K562 (cell line): ENCODE results near the gene IRF2BP1. TPM values are rescaled to one million over a fixed set of nuclear protein-coding genes. Genes with fewer than 3 reads are reported as not detected.

Experiments
- CEBPG ChIP-seq, 3 experiments: fragments of 200-800 bp in 1 of 3; sonication (Bioruptor generic) in 1 of 3; sonication (generic) in 1 of 3; formaldehyde crosslinking in 1 of 3; IDR thresholded peaks in 2 of 3; conservative IDR thresholded peaks in 1 of 3; 2 replicates each; pipeline versions ENCODE4 v1.6.1 to v1.8.0; 2016 to 2022; ENCODE audit warnings: missing compliant biosample characterization in 2 of 3, missing genetic modification characterization in 2 of 3, mild to moderate bottlenecking in 1 of 3, missing genetic modification reagents in 1 of 3
- EP400 ChIP-seq: fragments of 450-650 bp; IDR thresholded peaks from 2 replicates; pipeline ENCODE4 v1.6.1; 2017; ENCODE audit warnings: antibody characterized with exemption, mild to moderate bottlenecking, moderate library complexity
- KHSRP ChIP-seq: fragments of 450-650 bp; IDR thresholded peaks from 2 replicates; pipeline ENCODE4 v1.6.1; 2017
- POLR2AphosphoS2 ChIP-seq: IDR thresholded peaks from 2 replicates; pipeline ENCODE4 v1.6.1; 2012; ENCODE audit warnings: low read length, improper control_type of control experiment
- PYGO2 ChIP-seq: fragments of 450-650 bp; IDR thresholded peaks from 2 replicates; pipeline ENCODE4 v1.6.1; 2016; ENCODE audit warnings: mild to moderate bottlenecking, missing genetic modification characterization, moderate library complexity, missing compliant biosample characterization
- SNIP1 ChIP-seq: fragments of 450-650 bp; IDR thresholded peaks from 2 replicates; pipeline ENCODE4 v1.7.1; 2017; ENCODE audit warnings: low read depth, mild to moderate bottlenecking
- SRSF7 ChIP-seq: fragments of 200-400 bp; formaldehyde crosslinking; optimal IDR thresholded peaks from 2 replicates; pipeline ENCODE3; 2017; ENCODE audit warnings: mild to moderate bottlenecking, low read depth, low read length
- polyA plus RNA-seq, 8 experiments: library from polyadenylated mRNA; depleted of rRNA in 4 of 8; stranded (reverse) in 5 of 8; unstranded in 3 of 8; fragments of >200 nt; fragmentation: Nextera tagmentation in 2 of 8; fragmentation: Illumina TruSeq in 1 of 8; extraction: Ambion mirVana in 2 of 8; extraction: Trizol in 1 of 8; gene quantifications; 2 replicates each; pipeline versions ENCODE4 v1.2.1 to v1.2.3, GENCODE V29; 2011 to 2014; ENCODE audit warnings: inconsistent platforms in 1 of 8, missing spikeins in 1 of 8
- total RNA-seq, 7 experiments: library from RNA; depleted of rRNA in 6 of 7; stranded (reverse); fragments of >200 nt in 6 of 7; fragmentation: Illumina TruSeq in 2 of 7; extraction: Trizol in 2 of 7; gene quantifications; 2 replicates each; pipeline versions ENCODE4 v1.2.1 to v1.2.3, GENCODE V29; 2011 to 2021; ENCODE audit warnings: low replicate concordance in 1 of 7
- TF ChIP-seq, protein P1 (sequence below): fragments of 250-450 bp; sonication (Bioruptor Pico); IDR thresholded peaks from 2 replicates; pipeline ENCODE4 v1.4.0; 2020
- TF ChIP-seq, protein P2 (sequence below): fragments of 450-650 bp; IDR thresholded peaks from 2 replicates; pipeline ENCODE4 v1.6.1; 2018; ENCODE audit not compliant: partially characterized antibody
- TF ChIP-seq, protein P3 (sequence below): fragments of 450-650 bp; IDR thresholded peaks from 2 replicates; pipeline ENCODE4 v1.7.0; 2016; ENCODE audit warnings: borderline replicate concordance
- TF ChIP-seq, protein P4 (sequence below): fragments of 250-450 bp; sonication (Bioruptor Pico); IDR thresholded peaks from 2 replicates; pipeline ENCODE4 v1.9.0; 2021; ENCODE audit warnings: mild to moderate bottlenecking
- TF ChIP-seq, protein P5 (sequence below): fragments of 450-650 bp; IDR thresholded peaks from 2 replicates; pipeline ENCODE4 v1.6.1; 2018; ENCODE audit warnings: mild to moderate bottlenecking, low read depth; ENCODE audit not compliant: partially characterized antibody

The IRF2BP1 gene
- total and polyA plus RNA-seq, 9 of the 15 experiments (the other 6 are each of a cell fraction or from before 2014, with no cell fraction given), result 0.61 to 35.9 (median 3.5) TPM

DNA sequence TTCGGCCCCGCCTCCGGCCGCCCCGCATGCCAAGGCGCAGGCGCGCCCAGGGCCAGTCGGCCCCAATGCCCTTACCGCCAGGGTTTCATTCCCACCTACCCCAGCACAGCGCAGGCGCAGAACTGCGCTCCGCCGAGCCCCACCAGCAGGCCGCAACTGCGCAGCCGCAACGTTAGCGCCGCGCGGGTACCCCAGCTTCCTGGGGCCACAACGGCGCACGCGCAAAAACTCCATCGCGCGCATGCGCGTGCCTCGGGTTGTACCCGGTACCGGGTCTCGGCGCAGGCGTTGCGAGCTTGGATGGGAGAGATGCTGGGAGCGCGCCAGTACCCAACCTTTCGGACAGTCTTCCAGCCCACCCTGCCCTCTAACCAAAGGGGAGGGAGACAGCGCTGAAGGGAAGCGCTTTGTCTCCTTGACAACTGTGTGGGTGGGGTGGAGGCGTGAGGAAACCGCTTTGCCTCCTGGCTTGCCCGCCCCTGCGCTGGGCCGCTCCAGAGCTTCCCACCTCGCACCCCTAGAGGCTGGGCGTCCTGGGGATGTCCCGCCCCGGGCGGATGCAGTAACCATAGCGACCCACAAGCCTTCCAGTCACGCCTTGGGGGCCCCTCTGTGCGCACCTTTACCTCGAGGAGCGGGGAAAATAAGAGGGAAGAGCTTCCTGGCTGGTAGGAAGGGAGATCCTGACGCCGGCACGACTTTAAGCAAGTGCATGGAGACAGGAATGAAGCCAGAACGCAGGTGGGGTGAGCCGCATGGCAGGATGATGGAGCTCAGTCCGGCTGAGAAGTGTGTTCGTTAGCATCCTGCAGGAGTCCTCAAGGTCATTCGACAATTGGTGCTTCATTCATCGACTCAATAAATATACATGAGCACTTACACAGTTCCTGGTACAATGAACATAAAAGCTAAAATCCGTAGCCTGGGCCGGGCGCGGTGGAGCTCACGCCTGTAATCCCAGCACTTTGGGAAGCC lies 17.0 kb upstream of the IRF2BP1 start (continued):
- TF ChIP-seq, protein P1, sequence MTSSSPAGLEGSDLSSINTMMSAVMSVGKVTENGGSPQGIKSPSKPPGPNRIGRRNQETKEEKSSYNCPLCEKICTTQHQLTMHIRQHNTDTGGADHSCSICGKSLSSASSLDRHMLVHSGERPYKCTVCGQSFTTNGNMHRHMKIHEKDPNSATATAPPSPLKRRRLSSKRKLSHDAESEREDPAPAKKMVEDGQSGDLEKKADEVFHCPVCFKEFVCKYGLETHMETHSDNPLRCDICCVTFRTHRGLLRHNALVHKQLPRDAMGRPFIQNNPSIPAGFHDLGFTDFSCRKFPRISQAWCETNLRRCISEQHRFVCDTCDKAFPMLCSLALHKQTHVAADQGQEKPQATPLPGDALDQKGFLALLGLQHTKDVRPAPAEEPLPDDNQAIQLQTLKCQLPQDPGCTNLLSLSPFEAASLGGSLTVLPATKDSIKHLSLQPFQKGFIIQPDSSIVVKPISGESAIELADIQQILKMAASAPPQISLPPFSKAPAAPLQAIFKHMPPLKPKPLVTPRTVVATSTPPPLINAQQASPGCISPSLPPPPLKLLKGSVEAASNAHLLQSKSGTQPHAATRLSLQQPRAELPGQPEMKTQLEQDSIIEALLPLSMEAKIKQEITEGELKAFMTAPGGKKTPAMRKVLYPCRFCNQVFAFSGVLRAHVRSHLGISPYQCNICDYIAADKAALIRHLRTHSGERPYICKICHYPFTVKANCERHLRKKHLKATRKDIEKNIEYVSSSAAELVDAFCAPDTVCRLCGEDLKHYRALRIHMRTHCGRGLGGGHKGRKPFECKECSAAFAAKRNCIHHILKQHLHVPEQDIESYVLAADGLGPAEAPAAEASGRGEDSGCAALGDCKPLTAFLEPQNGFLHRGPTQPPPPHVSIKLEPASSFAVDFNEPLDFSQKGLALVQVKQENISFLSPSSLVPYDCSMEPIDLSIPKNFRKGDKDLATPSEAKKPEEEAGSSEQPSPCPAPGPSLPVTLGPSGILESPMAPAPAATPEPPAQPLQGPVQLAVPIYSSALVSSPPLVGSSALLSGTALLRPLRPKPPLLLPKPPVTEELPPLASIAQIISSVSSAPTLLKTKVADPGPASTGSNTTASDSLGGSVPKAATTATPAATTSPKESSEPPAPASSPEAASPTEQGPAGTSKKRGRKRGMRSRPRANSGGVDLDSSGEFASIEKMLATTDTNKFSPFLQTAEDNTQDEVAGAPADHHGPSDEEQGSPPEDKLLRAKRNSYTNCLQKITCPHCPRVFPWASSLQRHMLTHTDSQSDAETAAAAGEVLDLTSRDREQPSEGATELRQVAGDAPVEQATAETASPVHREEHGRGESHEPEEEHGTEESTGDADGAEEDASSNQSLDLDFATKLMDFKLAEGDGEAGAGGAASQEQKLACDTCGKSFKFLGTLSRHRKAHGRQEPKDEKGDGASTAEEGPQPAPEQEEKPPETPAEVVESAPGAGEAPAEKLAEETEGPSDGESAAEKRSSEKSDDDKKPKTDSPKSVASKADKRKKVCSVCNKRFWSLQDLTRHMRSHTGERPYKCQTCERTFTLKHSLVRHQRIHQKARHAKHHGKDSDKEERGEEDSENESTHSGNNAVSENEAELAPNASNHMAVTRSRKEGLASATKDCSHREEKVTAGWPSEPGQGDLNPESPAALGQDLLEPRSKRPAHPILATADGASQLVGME (CRISPR knock-in tag), result peak; percentile 99
- TF ChIP-seq PYGO2, result no peak
- no peak for TF ChIP-seq SRSF7
- TF ChIP-seq, protein P2, sequence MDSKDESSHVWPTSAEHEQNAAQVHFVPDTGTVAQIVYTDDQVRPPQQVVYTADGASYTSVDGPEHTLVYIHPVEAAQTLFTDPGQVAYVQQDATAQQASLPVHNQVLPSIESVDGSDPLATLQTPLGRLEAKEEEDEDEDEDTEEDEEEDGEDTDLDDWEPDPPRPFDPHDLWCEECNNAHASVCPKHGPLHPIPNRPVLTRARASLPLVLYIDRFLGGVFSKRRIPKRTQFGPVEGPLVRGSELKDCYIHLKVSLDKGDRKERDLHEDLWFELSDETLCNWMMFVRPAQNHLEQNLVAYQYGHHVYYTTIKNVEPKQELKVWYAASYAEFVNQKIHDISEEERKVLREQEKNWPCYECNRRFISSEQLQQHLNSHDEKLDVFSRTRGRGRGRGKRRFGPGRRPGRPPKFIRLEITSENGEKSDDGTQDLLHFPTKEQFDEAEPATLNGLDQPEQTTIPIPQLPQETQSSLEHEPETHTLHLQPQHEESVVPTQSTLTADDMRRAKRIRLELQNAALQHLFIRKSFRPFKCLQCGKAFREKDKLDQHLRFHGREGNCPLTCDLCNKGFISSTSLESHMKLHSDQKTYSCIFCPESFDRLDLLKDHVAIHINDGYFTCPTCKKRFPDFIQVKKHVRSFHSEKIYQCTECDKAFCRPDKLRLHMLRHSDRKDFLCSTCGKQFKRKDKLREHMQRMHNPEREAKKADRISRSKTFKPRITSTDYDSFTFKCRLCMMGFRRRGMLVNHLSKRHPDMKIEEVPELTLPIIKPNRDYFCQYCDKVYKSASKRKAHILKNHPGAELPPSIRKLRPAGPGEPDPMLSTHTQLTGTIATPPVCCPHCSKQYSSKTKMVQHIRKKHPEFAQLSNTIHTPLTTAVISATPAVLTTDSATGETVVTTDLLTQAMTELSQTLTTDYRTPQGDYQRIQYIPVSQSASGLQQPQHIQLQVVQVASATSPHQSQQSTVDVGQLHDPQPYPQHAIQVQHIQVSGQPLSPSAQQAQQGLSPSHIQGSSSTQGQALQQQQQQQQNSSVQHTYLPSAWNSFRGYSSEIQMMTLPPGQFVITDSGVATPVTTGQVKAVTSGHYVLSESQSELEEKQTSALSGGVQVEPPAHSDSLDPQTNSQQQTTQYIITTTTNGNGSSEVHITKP, result peak; percentile 32
- TF ChIP-seq, protein P3, sequence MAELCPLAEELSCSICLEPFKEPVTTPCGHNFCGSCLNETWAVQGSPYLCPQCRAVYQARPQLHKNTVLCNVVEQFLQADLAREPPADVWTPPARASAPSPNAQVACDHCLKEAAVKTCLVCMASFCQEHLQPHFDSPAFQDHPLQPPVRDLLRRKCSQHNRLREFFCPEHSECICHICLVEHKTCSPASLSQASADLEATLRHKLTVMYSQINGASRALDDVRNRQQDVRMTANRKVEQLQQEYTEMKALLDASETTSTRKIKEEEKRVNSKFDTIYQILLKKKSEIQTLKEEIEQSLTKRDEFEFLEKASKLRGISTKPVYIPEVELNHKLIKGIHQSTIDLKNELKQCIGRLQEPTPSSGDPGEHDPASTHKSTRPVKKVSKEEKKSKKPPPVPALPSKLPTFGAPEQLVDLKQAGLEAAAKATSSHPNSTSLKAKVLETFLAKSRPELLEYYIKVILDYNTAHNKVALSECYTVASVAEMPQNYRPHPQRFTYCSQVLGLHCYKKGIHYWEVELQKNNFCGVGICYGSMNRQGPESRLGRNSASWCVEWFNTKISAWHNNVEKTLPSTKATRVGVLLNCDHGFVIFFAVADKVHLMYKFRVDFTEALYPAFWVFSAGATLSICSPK, result no peak
- TF ChIP-seq POLR2AphosphoS2, result no peak
- TF ChIP-seq, protein P4, sequence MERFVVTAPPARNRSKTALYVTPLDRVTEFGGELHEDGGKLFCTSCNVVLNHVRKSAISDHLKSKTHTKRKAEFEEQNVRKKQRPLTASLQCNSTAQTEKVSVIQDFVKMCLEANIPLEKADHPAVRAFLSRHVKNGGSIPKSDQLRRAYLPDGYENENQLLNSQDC (CRISPR knock-in tag), result no peak
- TF ChIP-seq SNIP1, result no peak
- no peak for TF ChIP-seq EP400
- TF ChIP-seq, protein P5, sequence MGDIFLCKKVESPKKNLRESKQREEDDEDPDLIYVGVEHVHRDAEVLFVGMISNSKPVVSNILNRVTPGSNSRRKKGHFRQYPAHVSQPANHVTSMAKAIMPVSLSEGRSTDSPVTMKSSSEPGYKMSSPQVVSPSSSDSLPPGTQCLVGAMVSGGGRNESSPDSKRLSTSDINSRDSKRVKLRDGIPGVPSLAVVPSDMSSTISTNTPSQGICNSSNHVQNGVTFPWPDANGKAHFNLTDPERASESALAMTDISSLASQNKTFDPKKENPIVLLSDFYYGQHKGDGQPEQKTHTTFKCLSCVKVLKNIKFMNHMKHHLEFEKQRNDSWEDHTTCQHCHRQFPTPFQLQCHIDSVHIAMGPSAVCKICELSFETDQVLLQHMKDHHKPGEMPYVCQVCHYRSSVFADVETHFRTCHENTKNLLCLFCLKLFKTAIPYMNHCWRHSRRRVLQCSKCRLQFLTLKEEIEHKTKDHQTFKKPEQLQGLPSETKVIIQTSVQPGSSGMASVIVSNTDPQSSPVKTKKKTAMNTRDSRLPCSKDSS, result no peak
- no peak for TF ChIP-seq KHSRP
- no peak for TF ChIP-seq CEBPG (CRISPR knock-in tag; IDR thresholded peaks at IDR 0.05)
- TF ChIP-seq CEBPG (tag; conservative IDR thresholded peaks at IDR 0.05 in 1 of 2, IDR thresholded peaks at IDR 0.05 in 1 of 2), result no peak
